ENCODE data around the gene CAMP. TPM values are rescaled to one million over a fixed set of nuclear protein-coding genes. Genes with fewer than 3 reads are reported as not detected.
A peak's percentile ranks its signal among the peaks of the same experiment; 100 is the strongest.

CAMP gene, protein sequence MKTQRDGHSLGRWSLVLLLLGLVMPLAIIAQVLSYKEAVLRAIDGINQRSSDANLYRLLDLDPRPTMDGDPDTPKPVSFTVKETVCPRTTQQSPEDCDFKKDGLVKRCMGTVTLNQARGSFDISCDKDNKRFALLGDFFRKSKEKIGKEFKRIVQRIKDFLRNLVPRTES
- not detected for total RNA-seq

DNA sequence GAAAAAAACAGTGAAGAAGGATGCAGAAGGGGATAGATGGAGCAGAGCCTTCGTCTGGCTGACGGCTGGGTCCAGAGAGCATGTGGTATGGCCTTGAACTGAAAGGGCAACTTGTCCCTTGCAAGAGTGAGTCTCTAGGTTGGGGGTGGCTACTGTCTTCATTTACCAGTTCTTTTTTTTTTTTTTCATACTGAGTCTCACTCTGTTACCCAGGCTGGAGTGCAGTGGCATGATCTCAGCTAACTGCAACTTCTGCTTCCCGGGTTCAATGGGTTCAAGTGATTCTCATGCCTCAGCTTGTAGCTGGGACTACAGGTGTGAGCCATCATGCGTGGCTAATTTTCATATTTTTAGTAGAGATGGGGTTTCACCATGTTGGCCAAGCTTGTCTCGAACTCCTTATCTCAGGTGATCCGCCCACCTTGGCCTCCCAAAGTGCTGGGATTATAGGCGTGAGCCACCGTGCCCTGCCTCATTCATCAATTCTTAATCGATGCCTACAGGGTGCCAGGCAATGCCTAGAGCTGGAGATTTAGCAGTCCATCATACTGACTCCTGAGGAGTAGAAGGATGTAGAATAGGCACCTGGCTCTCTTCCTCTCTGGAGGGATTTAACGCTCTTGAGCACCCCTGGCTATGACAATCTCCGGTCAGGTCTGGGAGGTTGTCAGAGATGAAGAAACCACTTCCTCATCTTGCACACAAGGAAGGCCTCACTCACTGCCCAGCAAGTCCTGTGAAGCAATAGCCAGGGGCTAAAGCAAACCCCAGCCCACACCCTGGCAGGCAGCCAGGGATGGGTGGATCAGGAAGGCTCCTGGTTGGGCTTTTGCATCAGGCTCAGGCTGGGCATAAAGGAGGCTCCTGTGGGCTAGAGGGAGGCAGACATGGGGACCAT lies at the start of gene CAMP:
CAMP (plus strand) TSS at position 880 of the 898 bp plus-strand sequence; CDS start at position 897, 17 bp downstream.
- Mint-ChIP-seq H3K4me3 (no peak within 1 kb of the TSS), H3K27ac (peak within 1 kb of the TSS; percentile 54 to 55), H3K27me3 (peaks cover 0 to 4% of the 10 kb centered on the region in 2 donors), H3K36me3 (no peaks in the 10 kb centered on the region), H3K4me1 (ENCODE audit: low read depth in 2 of 2) (peaks cover 4 to 5% of the 10 kb centered on the region in 2 donors), H3K9me3 (no peaks in the 10 kb centered on the region)
- no peak for DNase-seq (ENCODE audit: low spot score)
- ATAC-seq: peak; percentile 65 to 71

DNA sequence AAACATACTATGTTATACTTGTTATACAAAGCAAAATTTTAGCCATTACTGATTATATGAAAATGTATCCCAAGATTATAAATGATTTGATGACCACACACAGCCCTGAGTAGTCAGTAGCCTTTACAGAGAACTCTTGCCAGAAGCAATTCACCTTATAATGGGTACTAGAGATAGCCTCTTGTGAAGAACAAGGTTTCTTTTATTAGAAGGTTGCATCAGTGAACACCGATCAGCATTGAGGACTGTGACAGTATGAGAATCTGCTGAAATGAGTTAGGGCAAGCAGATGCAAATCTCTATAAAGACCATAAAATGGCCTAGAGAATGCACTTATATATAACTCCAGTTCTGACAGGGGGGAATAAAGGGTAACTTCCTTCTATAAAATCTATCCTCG lies 45.2 kb upstream of the CAMP start:
- H3K4me1 Mint-ChIP-seq (ENCODE audit: low read depth in 2 of 2): peaks cover 0 to 4% of the 10 kb centered on the region in 2 donors
- DNase-seq (ENCODE audit: low spot score) (no peak), ATAC-seq (no peak)
- no peaks in the 10 kb centered on the region for H3K27me3 Mint-ChIP-seq
- peaks cover 24% of the 10 kb centered on the region for H3K36me3 Mint-ChIP-seq
- H3K27ac Mint-ChIP-seq: no peak overlapping the region
- H3K9me3 Mint-ChIP-seq: no peaks in the 10 kb centered on the region
- H3K4me3 Mint-ChIP-seq: no peak overlapping the region

DNA sequence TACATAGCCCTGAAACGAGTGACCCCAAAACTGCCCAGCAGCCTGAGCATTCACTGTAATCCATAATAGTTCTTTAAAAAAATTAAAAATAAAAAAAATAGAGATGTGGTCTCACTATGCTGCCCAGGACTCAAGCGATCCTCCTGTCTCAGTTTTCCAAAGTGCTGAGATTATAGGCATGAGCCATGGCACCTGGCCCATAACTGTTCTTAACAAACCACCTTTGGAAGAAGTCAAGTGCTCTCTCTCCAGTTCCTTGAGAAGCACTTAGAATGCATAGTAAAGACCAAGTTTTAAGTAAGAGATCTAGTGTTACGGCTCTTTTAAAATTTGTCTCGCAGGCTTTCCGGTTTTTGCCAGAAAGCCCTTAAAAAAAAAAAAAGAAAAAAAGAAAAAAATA lies 43.3 kb upstream of the CAMP start:
- H3K27ac Mint-ChIP-seq: no peak overlapping the region
- H3K4me3 Mint-ChIP-seq: no peak overlapping the region
- DNase-seq (ENCODE audit: low spot score): no peak
- ATAC-seq: no peak
- H3K36me3 Mint-ChIP-seq: peaks cover 11% of the 10 kb centered on the region
- no peaks in the 10 kb centered on the region for H3K4me1 Mint-ChIP-seq (ENCODE audit: low read depth in 2 of 2)
- no peaks in the 10 kb centered on the region for H3K9me3 Mint-ChIP-seq
- no peaks in the 10 kb centered on the region for H3K27me3 Mint-ChIP-seq

DNA sequence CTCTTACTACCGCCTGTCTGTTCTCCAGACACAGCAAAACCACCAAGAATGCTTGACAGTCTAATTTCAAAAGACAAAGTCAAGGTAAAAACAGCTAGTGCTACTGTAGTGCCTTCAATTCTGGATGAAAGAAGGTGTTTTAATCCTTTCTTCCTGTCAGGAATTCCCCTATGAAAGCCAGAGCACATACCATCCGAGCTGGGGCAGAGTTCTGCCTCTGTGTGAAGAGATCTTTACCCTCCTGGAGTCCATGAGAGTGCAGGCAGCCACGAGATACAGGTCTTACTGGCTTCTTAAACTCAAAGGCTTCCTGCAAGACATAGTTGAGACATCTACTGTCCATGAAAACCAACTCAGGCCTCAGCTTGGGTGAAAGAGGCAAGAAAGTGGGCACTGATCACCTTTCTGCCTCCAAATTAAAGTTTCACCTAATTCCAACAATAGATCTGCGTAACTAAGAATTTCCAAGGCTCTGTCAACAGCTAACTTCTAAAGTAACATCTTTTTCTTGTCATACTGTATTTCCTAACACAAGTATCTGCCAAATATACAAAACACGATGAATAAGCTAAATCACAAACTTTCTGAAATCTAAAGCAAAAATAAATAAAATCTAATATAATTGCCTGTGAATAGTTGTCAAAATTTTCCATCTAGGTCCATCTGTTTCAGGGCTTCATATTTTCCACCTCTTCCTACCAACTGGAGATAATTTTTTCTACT lies 42.6 kb upstream of the CAMP start:
- H3K36me3 Mint-ChIP-seq: peaks cover 6% of the 10 kb centered on the region
- H3K9me3 Mint-ChIP-seq: no peaks in the 10 kb centered on the region
- DNase-seq (ENCODE audit: low spot score) (no peak), ATAC-seq (no peak)
- no peak overlapping the region for H3K4me3 Mint-ChIP-seq
- no peak overlapping the region for H3K27ac Mint-ChIP-seq
- no peaks in the 10 kb centered on the region for H3K27me3 Mint-ChIP-seq
- H3K4me1 Mint-ChIP-seq (ENCODE audit: low read depth in 2 of 2): no peaks in the 10 kb centered on the region

DNA sequence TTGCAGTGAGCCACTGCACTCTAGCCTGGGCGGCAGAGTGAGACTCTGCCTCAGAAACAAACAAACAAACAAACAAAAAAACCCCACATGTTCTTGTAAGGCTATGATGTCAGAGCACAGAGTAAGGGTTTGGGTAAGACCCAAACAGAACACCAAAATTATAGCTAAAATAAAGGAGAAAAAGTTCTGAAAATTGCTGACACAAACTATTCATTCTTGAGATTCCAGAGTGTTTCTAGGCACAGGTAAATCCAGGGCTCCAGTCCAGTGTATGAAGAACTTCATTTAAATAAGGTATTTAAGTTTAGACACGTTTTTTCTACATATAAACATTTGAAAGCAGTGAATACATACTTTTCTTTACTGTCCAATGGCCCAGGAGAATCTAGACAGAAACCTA lies 39.0 kb upstream of the CAMP start:
- H3K9me3 Mint-ChIP-seq: no peaks in the 10 kb centered on the region
- no peaks in the 10 kb centered on the region for H3K27me3 Mint-ChIP-seq
- no peak overlapping the region for H3K27ac Mint-ChIP-seq
- ATAC-seq (no peak), DNase-seq (ENCODE audit: low spot score) (no peak)
- no peak overlapping the region for H3K4me3 Mint-ChIP-seq
- peaks cover 9 to 24% of the 10 kb centered on the region in 2 donors for H3K4me1 Mint-ChIP-seq (ENCODE audit: low read depth in 2 of 2)
- peaks cover 15% of the 10 kb centered on the region for H3K36me3 Mint-ChIP-seq

DNA sequence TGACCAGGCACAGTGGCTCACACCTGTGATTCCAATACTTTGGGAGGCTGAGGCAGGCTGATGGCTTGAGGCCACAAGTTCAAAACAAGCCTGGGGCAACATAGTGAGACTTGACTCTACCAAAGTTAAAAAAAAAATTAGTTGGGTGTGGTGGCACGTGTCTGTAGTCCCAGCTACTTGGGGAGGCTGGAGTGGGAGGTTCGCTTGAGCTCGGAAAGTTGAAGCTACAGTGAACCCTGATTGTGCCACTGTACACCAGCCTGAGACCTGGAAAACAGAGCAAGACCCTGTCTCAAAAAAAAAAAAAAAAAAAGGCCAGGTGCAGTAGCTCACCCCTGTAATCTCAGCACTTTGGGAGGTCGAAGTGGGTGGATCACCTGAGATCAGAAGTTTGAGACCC lies 38.2 kb upstream of the CAMP start:
- no peak overlapping the region for H3K27ac Mint-ChIP-seq
- H3K4me3 Mint-ChIP-seq: no peak overlapping the region

DNA sequence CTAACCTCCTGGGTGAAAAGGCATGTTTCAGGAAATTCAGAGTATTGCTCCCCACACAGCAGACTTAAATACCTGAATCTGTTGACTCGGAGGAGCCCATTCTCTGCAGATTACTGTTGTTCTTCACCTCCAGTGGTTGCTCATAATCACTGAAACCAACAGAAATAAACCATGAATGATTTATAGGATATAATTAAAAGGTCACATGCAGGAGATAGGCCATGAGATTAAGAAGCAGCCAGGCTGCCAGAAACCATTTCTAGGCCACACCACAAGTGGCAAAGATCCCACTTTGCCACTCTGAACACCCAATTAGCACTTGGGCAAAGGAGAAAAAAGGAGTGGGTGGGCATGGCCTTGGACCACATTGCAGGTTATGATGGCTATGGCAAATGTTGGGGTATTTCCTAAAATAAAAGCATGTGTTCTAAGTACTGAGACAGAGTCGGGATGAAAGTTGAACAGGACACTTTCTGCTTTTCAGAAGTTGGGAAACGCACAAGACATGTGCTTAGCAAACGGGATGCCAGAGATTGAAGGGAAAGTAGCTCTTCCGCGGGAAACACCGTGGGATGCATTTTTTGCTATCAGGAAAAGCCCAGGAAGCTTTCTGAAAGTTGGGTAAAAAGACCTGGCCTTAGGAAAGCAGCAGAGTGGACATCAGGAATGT lies 36.5 kb upstream of the CAMP start:
- H3K27ac Mint-ChIP-seq: peak overlapping the region; percentile 75 to 80
- H3K4me3 Mint-ChIP-seq: peak overlapping the region; percentile 94
- H3K4me1 Mint-ChIP-seq (ENCODE audit: low read depth in 2 of 2): peaks cover 9 to 24% of the 10 kb centered on the region in 2 donors
- DNase-seq (ENCODE audit: low spot score) (no peak), ATAC-seq (no peak)
- peaks cover 15% of the 10 kb centered on the region for H3K36me3 Mint-ChIP-seq
- H3K9me3 Mint-ChIP-seq: no peaks in the 10 kb centered on the region
- no peaks in the 10 kb centered on the region for H3K27me3 Mint-ChIP-seq

More for the DNA sequence above, 38.2 kb upstream of the CAMP start:
- no peaks in the 10 kb centered on the region for H3K9me3 Mint-ChIP-seq
- H3K36me3 Mint-ChIP-seq: peaks cover 15% of the 10 kb centered on the region
- H3K27me3 Mint-ChIP-seq: no peaks in the 10 kb centered on the region
- H3K4me1 Mint-ChIP-seq (ENCODE audit: low read depth in 2 of 2): peaks cover 9 to 24% of the 10 kb centered on the region in 2 donors
- no peak for DNase-seq (ENCODE audit: low spot score)
- no peak for ATAC-seq

DNA sequence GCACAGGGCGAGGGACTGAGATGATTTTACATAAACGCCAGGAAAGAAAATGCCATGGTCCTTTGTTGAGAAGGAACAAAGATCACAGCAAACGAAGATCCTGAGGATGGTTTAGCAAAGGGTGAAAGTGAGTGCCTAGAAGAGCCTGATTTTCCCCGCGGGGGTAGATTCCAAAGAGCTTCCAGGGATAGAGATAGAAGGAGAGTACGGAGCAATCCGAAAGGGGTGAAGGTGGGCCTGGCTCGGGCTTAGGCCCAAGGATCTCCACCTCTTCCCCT lies 36.1 kb upstream of the CAMP start:
- H3K9me3 Mint-ChIP-seq: no peaks in the 10 kb centered on the region
- no peak for DNase-seq (ENCODE audit: low spot score)
- H3K27ac Mint-ChIP-seq: peak overlapping the region; percentile 75 to 80
- peaks cover 9 to 24% of the 10 kb centered on the region in 2 donors for H3K4me1 Mint-ChIP-seq (ENCODE audit: low read depth in 2 of 2)
- H3K36me3 Mint-ChIP-seq: peaks cover 15% of the 10 kb centered on the region
- H3K27me3 Mint-ChIP-seq: no peaks in the 10 kb centered on the region
- peak overlapping the region; percentile 94 for H3K4me3 Mint-ChIP-seq
- no peak for ATAC-seq

DNA sequence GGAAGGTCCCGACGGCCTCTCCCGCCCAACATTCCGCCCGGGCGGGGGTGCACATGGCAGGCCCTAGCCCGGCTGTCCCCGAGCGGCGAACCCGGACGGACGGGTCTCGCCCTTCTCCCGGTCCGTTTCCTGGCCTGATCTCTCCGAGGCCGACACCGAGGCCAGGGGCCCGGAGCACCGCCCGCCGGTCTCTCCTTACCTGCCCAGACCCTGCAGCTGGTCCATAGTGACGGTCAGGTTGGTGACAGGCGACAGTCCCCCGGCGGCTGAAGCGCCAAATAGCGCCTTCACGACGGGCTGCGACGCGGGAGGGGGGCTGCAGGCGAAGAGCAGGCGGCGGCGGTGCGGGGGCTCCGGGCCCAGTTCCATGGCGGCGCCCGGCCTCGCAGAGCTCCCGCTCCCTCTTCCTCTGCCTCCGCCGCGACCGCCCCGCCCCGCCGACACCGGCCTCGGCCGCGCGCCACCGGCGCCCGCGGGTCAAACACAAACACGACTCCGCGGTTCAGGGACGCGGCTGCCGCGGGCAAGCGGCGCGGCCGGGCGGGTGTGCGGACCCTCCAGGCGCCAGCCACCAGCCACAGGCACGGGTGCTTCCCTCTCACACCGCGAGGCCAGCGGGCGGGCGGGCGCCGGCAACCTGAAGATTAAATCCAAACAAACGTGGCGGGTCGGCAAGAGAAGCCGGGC lies 35.6 kb upstream of the CAMP start:
- Mint-ChIP-seq H3K27ac (peak overlapping the region; percentile 77 to 80), H3K4me3 (peak overlapping the region; percentile 94), H3K9me3 (no peaks in the 10 kb centered on the region), H3K36me3 (peaks cover 11% of the 10 kb centered on the region), H3K4me1 (ENCODE audit: low read depth in 2 of 2) (peaks cover 9 to 24% of the 10 kb centered on the region in 2 donors), H3K27me3 (no peaks in the 10 kb centered on the region)
- DNase-seq (ENCODE audit: low spot score) (no peak), ATAC-seq (peak; percentile 50)

DNA sequence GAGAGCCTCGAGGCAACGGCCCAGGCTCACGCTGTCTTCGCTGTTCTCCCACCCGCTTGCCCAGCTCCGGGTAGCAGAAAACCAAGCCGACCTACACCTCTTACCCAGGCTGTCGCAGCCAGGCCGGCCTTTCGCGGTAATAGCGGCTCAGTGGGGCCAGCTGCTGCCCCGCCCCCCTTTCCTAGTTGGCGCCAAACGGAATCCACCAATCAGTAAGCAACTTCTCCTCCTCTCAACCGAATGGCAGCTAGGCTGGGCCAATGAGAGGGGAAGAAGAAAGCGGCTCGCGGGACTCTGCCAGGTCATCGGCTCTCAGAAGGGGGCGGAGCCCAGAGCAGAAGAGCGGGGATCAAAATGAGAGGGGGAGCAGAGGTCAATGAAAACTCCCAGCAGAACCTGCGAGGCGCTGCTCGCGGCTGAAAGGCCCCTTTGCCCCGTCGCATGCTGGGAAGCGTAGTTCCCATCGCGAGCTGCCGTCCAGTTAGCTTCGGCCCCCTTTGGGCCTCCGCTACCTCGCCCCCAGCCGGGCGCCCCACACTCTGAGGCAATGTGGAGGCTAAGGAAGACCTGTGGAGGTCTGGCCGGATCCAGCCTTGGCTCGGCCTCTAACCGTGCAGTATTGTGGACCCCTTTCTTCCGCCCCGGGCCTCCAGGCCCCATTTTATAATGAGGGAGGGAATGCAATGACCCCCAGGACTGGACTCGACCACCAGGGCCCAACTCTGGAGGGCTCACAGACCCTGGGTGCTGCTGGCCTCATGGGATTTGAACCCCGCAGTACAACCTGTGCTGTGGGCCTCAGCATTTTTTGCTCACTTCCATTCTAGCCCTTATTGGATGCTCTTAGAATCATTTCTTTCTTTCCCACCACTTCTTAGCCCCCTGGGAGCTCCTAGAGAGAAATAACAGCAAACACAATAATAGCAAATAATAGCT lies 34.8 kb upstream of the CAMP start, which contains the start of gene CDC25A:
CDC25A (minus strand) TSS at position 152 of the 936 bp plus-strand sequence. CDS start 470 bp downstream, outside the sequence.
- peak within 1 kb of the TSS; percentile 94 for H3K4me3 Mint-ChIP-seq
- H3K27me3 Mint-ChIP-seq: no peaks in the 10 kb centered on the region
- H3K36me3 Mint-ChIP-seq: peaks cover 9% of the 10 kb centered on the region
- peak within 1 kb of the TSS; percentile 77 to 80 for H3K27ac Mint-ChIP-seq
- H3K4me1 Mint-ChIP-seq (ENCODE audit: low read depth in 2 of 2): peaks cover 9 to 24% of the 10 kb centered on the region in 2 donors
- ATAC-seq (peak; percentile 99), DNase-seq (ENCODE audit: low spot score) (peak; percentile 96)
- H3K9me3 Mint-ChIP-seq: no peaks in the 10 kb centered on the region

DNA sequence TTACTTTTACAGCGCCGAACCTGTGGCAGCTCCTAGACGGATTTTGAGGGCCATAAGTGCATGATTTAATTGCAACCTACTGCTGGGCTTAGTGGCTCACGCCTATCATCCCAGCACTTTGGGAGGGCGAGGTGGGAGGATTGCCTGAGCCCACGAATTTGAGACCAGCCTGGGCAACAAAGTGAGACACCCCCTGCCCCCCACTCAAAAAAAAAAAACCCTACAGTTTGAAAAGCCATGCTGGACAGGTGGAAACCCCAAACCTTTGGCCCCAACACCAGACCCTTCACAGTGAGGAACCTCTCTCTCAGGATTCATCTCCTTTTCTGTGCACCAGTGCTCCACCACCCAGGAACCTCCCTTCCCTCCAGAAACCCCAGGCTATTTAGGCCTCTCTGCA lies 34.0 kb upstream of the CAMP start:
- H3K4me3 Mint-ChIP-seq: peak overlapping the region; percentile 78
- no peaks in the 10 kb centered on the region for H3K27me3 Mint-ChIP-seq

DNA sequence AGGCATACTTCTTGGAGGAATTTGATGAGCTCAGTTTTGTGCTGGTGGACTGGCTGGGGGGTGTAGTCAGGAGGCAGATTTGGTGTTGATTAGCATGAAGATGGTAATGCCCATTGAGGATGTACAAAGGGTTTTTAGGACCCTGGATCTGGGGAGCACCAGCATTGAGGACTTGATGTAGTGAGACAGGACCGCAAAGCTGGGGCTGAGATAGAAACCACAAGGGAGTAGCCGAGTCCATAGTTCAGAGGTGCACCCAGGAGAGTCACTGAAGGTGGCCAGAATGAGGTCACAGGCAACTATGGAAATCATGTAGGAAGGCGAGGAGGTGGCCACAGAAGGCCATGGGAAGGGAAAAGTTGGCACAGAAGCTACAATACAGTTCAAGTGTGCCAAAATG lies 32.4 kb upstream of the CAMP start:
- Mint-ChIP-seq H3K9me3 (no peaks in the 10 kb centered on the region), H3K36me3 (peaks cover 9% of the 10 kb centered on the region), H3K27me3 (no peaks in the 10 kb centered on the region), H3K27ac (no peak overlapping the region), H3K4me1 (ENCODE audit: low read depth in 2 of 2) (peaks cover 9 to 22% of the 10 kb centered on the region in 2 donors), H3K4me3 (no peak overlapping the region)
- no peak for DNase-seq (ENCODE audit: low spot score)
- no peak for ATAC-seq

More for the DNA sequence above, 34.0 kb upstream of the CAMP start:
- no peaks in the 10 kb centered on the region for H3K9me3 Mint-ChIP-seq
- no peak for DNase-seq (ENCODE audit: low spot score)
- H3K36me3 Mint-ChIP-seq: peaks cover 9% of the 10 kb centered on the region
- peak overlapping the region; percentile 45 to 77 for H3K27ac Mint-ChIP-seq
- no peak for ATAC-seq
- H3K4me1 Mint-ChIP-seq (ENCODE audit: low read depth in 2 of 2): peaks cover 9 to 24% of the 10 kb centered on the region in 2 donors

Measured in natural killer cell treated with Interleukin-12 subunit alpha and Interleukin-12 subunit beta and Interleukin-15 and Interleukin-18, amount 100 ng/mL, for 72 hours (primary cell).